K562 (cell line): ENCODE data around the gene SPDL1. TPM values are rescaled to one million over a fixed set of nuclear protein-coding genes. Genes with fewer than 3 reads are reported as not detected.
A peak's percentile ranks its signal among the peaks of the same experiment; 100 is the strongest.

Experiments used
- CEBPB ChIP-seq: fragments of 450-650 bp; IDR thresholded peaks from 2 replicates; pipeline ENCODE4 v1.6.1; 2016; ENCODE audit warnings: missing genetic modification characterization, missing compliant biosample characterization
- CTCFL ChIP-seq: IDR thresholded peaks from 2 replicates; pipeline ENCODE4 v1.6.1; 2011; ENCODE audit warnings: borderline replicate concordance, low read depth, mild to moderate bottlenecking, moderate library complexity, low read length; ENCODE audit not compliant: insufficient read depth, poor library complexity, severe bottlenecking
- DLX4 ChIP-seq: fragments of 250-450 bp; sonication (Bioruptor Pico); IDR thresholded peaks from 2 replicates; pipeline ENCODE4 v1.6.1; 2021; ENCODE audit warnings: mild to moderate bottlenecking
- EHMT2 ChIP-seq: fragments of 450-650 bp; IDR thresholded peaks from 2 replicates; pipeline ENCODE4 v1.6.1; 2018; ENCODE audit warnings: antibody characterized with exemption
- FOXA3 ChIP-seq, 2 experiments: fragments of 450-650 bp in 1 of 2; sonication (generic) in 1 of 2; formaldehyde crosslinking; IDR thresholded peaks in 1 of 2; conservative IDR thresholded peaks in 1 of 2; 2 replicates each; pipeline versions ENCODE4 v1.4.0 to v1.8.0; 2020 to 2022; ENCODE audit warnings: mild to moderate bottlenecking in 2 of 2, missing genetic modification reagents in 1 of 2
- GMEB1 ChIP-seq: fragments of 250-450 bp; sonication (Bioruptor Pico); IDR thresholded peaks from 2 replicates; pipeline ENCODE4 v1.4.0; 2020; ENCODE audit warnings: mild to moderate bottlenecking
- HNRNPH1 ChIP-seq: fragments of 200-400 bp; formaldehyde crosslinking; optimal IDR thresholded peaks from 2 replicates; pipeline ENCODE3; 2017; ENCODE audit warnings: low read depth, mild to moderate bottlenecking, low read length, moderate library complexity
- NR4A1 ChIP-seq, 2 experiments: fragments of 250-450 bp in 1 of 2; fragments of 450-650 bp in 1 of 2; sonication (Bioruptor Pico) in 1 of 2; IDR thresholded peaks; 2 replicates each; pipeline versions ENCODE4 v1.4.0 to v1.6.1; 2016 to 2020; ENCODE audit warnings: mild to moderate bottlenecking in 2 of 2, missing compliant biosample characterization in 1 of 2, missing genetic modification characterization in 1 of 2, moderate library complexity in 1 of 2
- RBBP5 ChIP-seq: fragments of 200-600 bp; sonication (generic); IDR thresholded peaks from 2 replicates; pipeline ENCODE4 v1.6.1; 2012; ENCODE audit warnings: borderline replicate concordance, mild to moderate bottlenecking, low read length, control low read depth, inconsistent platforms; ENCODE audit not compliant: insufficient read depth, poor library complexity, severe bottlenecking
- SMC3 ChIP-seq: conservative IDR thresholded peaks from 2 replicates; pipeline ENCODE4 v1.6.1; 2011; ENCODE audit warnings: low read depth, low read length, improper control_type of control experiment; ENCODE audit not compliant: insufficient read depth
- TAF15 ChIP-seq: fragments of 200-400 bp; formaldehyde crosslinking; IDR thresholded peaks from 2 replicates; pipeline ENCODE4 v1.6.1; 2017; ENCODE audit warnings: mild to moderate bottlenecking, low read depth, low read length, moderate library complexity
- TFAP4 ChIP-seq: sonication (generic); formaldehyde crosslinking; IDR thresholded peaks from 2 replicates; pipeline ENCODE4 v1.8.0; 2022; ENCODE audit warnings: missing genetic modification reagents, mild to moderate bottlenecking, moderate library complexity, borderline replicate concordance
- WHSC1 ChIP-seq: IDR thresholded peaks from one replicate; pipeline ENCODE4 v1.6.1; 2012; ENCODE audit warnings: low read length, control low read depth, inconsistent platforms
- YY1 ChIP-seq, 3 experiments: IDR thresholded peaks; 2 replicates each; pipeline ENCODE4 v1.6.1; 2011; ENCODE audit warnings: low read length in 2 of 3, mild to moderate bottlenecking in 2 of 3, moderate library complexity in 2 of 3, borderline replicate concordance in 1 of 3, control low read depth in 1 of 3, low read depth in 1 of 3; ENCODE audit not compliant: insufficient read depth in 3 of 3, insufficient replicate concordance in 2 of 3, control insufficient read depth in 1 of 3, insufficient read length in 1 of 3; ENCODE audit errors: extremely low read depth in 1 of 3
- ZBTB33 ChIP-seq: sonication (generic); formaldehyde crosslinking; IDR thresholded peaks from 2 replicates; pipeline ENCODE4 v1.8.1; 2023; ENCODE audit warnings: mild to moderate bottlenecking, missing genetic modification reagents
- ZC3H8 ChIP-seq: fragments of 450-650 bp; IDR thresholded peaks from 2 replicates; pipeline ENCODE4 v1.6.1; 2017
- ZNF239 ChIP-seq: fragments of 250-450 bp; sonication (Bioruptor Pico); IDR thresholded peaks from 2 replicates; pipeline ENCODE4 v1.4.0; 2020; ENCODE audit warnings: mild to moderate bottlenecking
- ZSCAN29 ChIP-seq: fragments of 450-650 bp; IDR thresholded peaks from 2 replicates; pipeline ENCODE4 v1.6.1; 2017
- polyA plus RNA-seq, 8 experiments: library from polyadenylated mRNA; depleted of rRNA in 4 of 8; stranded (reverse) in 5 of 8; unstranded in 3 of 8; fragments of >200 nt; fragmentation: Nextera tagmentation in 2 of 8; fragmentation: Illumina TruSeq in 1 of 8; extraction: Ambion mirVana in 2 of 8; extraction: Trizol in 1 of 8; gene quantifications; 2 replicates each; pipeline versions ENCODE4 v1.2.1 to v1.2.3, GENCODE V29; 2011 to 2014; ENCODE audit warnings: inconsistent platforms in 1 of 8, missing spikeins in 1 of 8
- total RNA-seq, 7 experiments: library from RNA; depleted of rRNA in 6 of 7; stranded (reverse); fragments of >200 nt in 6 of 7; fragmentation: Illumina TruSeq in 2 of 7; extraction: Trizol in 2 of 7; gene quantifications; 2 replicates each; pipeline versions ENCODE4 v1.2.1 to v1.2.3, GENCODE V29; 2011 to 2021; ENCODE audit warnings: low replicate concordance in 1 of 7

The SPDL1 gene
- total and polyA plus RNA-seq, 9 of the 15 experiments (the other 6 are each of a cell fraction or from before 2014, with no cell fraction given): 32.4 to 59.6 (median 49.0) TPM

GRCh38 chr5:169583424-169584220, at the start of gene SPDL1 (continued):
- no peak for TF ChIP-seq GMEB1 (CRISPR knock-in tag)
- peak; percentile 51; the same call in 1 of the 2 replicates for TF ChIP-seq TFAP4 (CRISPR knock-in tag)
- no peak for TF ChIP-seq ZSCAN29
- no peak for TF ChIP-seq CEBPB (tag)
- peak in 2 of 3 experiments; percentile 58 to 75 for TF ChIP-seq YY1 (IDR thresholded peaks at IDR 0.05; ENCODE audit: borderline replicate concordance in 1 of 3, control insufficient read depth in 1 of 3, extremely low read depth in 1 of 3, insufficient read depth in 3 of 3, insufficient read length in 1 of 3, insufficient replicate concordance in 2 of 3, low read depth in 1 of 3, low read length in 2 of 3)
- no peak for TF ChIP-seq TAF15
- TF ChIP-seq RBBP5: peak; percentile 81
- no peak for TF ChIP-seq WHSC1
- no peak for TF ChIP-seq EHMT2
- no peak for TF ChIP-seq ZC3H8
- TF ChIP-seq DLX4 (CRISPR knock-in tag): no peak
- 0 out of 2 replicates have a peak, but pooled peaks have one; percentile 20 for TF ChIP-seq ZBTB33
- no peak for TF ChIP-seq NR4A1 (CRISPR knock-in tag; IDR thresholded peaks at IDR 0.05)
- TF ChIP-seq NR4A1 (tag; IDR thresholded peaks at IDR 0.05): no peak
- no peak for TF ChIP-seq CTCFL
- no peak for TF ChIP-seq FOXA3 (CRISPR knock-in tag; conservative IDR thresholded peaks at IDR 0.05 in 1 of 2, IDR thresholded peaks at IDR 0.05 in 1 of 2)
- no peak for TF ChIP-seq HNRNPH1
- TF ChIP-seq SMC3: no peak
- TF ChIP-seq ZNF239 (CRISPR knock-in tag): no peak
